HFF-Myc (cell line): Measurements from ENCODE around the gene TMPRSS3.

Experiments
- DNase-seq: peaks from one replicate; pipeline ENCODE4 v3.0.0-alpha.2; 2011; ENCODE audit warnings: low read depth; ENCODE audit errors: extremely low read depth
- H3K4me3 ChIP-seq: replicated peaks from 2 replicates; pipeline ENCODE4 v1.5.1; 2011; ENCODE audit warnings: low read depth, mild to moderate bottlenecking, control low read depth, low read length
- TF ChIP-seq, protein P1 (sequence below): IDR thresholded peaks from 2 replicates; pipeline ENCODE4 v1.5.1; 2012; ENCODE audit warnings: mild to moderate bottlenecking, low read depth, low read length, control low read depth; ENCODE audit errors: missing control alignments

The TMPRSS3 gene

DNA sequence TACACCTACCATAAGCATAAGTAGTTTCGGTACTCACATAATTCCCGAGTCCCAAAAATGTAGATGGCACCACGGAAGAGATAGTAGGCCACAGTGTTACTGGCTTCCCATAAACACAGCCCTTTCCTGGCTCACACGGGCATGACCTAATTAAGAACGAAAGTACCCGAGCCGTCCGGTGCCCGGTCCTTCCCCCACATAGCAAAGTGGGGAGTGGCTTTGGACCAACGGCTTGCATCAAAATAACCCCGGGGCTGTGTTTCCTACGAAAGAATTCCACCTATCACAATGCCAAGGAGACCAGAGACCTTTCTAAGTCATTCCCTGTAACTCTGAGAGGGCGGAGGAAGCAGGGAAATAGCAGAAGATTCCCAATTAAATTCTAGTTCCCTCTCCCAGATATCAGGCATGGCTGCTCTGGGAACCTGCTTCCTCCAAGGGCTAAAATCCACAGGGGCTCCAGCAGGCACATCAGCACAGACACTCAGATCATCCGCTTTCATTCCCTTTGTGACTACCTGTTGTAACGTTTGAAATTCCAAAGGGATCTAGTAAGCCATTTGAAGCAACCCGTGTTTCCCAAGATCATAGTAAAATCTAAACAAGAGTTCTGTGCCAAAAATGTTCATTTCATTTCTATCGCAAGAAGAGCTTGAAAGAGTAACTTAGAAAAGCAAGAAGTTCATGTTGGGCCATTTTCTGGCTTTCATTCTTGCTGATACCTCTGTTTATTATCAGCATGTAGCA lies at the start of gene TMPRSS3:
TMPRSS3 (minus strand) TSS at position 148 of the 747 bp plus-strand sequence. CDS start 635 bp downstream, outside the sequence.
- no peak within 1 kb of the TSS for H3K4me3 ChIP-seq
- DNase-seq = no peak
- TF ChIP-seq, protein P1, sequence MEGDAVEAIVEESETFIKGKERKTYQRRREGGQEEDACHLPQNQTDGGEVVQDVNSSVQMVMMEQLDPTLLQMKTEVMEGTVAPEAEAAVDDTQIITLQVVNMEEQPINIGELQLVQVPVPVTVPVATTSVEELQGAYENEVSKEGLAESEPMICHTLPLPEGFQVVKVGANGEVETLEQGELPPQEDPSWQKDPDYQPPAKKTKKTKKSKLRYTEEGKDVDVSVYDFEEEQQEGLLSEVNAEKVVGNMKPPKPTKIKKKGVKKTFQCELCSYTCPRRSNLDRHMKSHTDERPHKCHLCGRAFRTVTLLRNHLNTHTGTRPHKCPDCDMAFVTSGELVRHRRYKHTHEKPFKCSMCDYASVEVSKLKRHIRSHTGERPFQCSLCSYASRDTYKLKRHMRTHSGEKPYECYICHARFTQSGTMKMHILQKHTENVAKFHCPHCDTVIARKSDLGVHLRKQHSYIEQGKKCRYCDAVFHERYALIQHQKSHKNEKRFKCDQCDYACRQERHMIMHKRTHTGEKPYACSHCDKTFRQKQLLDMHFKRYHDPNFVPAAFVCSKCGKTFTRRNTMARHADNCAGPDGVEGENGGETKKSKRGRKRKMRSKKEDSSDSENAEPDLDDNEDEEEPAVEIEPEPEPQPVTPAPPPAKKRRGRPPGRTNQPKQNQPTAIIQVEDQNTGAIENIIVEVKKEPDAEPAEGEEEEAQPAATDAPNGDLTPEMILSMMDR = no peak

DNA sequence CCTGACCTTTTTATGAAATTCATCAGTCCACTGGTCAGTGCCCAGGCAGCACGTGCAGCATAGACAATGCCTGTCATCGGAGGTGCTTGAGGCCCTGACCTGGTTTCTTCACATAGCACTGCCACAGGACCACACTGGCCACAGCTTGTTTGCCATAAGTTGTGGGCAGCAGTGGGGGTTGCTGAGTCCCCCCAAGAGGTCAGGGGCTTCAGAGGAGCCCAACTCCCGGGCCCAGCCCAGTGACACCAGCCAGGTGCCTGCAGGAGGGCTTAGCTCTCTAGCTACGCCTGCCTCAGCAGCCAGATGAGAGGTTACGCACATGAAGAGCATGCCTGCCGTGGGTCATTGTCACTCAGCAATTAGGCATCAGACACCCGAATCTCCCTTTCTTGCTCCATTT lies 49.5 kb upstream of the TMPRSS3 start:
- no peak for DNase-seq
- TF ChIP-seq, protein P1 = no peak
- H3K4me3 ChIP-seq = no peak overlapping the region

- TF ChIP-seq, protein P1 = no peak
- DNase-seq = no peak
- no peak overlapping the region for H3K4me3 ChIP-seq
Measured at GRCh38 chr21:42444745-42445059, 48.9 kb upstream of the TMPRSS3 start.

GRCh38 chr21:42443876-42444744 lies 48.3 kb upstream of the TMPRSS3 start:
- DNase-seq = no peak
- no peak overlapping the region for H3K4me3 ChIP-seq
- TF ChIP-seq, protein P1 = no peak

DNA sequence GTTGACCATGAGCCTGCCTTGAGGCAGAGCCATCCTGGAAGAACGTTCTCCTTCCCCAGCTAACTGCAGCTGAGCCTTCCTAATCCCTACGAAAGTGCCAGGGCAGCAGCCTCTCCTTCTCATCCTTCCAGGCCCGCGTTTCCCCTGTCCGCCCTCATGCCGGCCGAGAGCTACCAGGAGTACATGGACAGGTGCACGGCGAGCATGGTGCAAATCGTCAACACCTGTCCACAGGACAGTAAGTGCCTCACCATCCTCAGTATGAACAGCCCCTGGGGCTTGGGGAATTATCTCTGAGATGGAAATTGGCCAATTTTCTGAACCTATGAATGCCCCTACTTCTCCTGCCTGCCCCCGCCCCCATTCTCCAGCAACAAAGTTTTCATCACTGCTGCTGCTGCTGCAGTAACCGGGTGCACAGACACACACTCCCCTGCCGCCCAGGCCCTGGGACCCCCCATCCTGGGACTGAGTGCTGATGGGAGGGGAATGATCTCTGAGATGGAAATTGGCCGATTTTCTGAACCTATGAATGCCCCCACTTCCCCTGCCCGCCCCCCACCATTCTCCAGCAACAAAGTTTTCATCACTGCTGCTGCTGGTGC lies 47.4 kb upstream of the TMPRSS3 start:
- TF ChIP-seq, protein P1 = no peak
- DNase-seq = no peak

DNA sequence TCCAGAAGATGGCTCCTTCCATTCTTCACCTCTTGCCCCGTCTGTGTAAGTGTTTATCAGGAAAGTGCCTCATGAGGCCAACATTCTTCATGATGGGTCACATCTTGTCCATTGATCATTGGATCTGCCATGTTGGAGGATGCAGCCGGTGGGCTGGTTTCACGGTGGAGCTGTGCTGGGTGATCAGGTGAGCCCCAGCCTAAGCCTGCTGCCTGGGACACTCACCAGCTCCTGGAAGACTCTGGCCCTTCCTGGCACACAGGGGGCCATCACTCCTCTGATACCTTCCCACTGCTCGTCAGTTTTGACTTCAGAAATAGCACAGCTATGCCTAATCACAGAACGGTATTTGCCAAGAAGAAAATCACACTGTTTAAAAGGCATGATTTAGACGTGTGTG lies 46.1 kb upstream of the TMPRSS3 start:
- H3K4me3 ChIP-seq = no peak overlapping the region
- no peak for DNase-seq
- TF ChIP-seq, protein P1 = no peak

More for the DNA sequence above, 47.4 kb upstream of the TMPRSS3 start:
- H3K4me3 ChIP-seq = no peak overlapping the region
